Kidney (tissue), 14 donors: ENCODE results near the gene CXCL10. TPM values are rescaled to one million over a fixed set of nuclear protein-coding genes. Genes with fewer than 3 reads are reported as not detected.

Experiments
- DNase-seq, 5 donors: peaks; one replicate each; pipeline ENCODE4 v3.0.0-alpha.2; 2013 to 2020
- FAIRE-seq: peaks from 2 replicates; lab custom pipeline; 2012; peaks lifted over from hg19 to GRCh38; lab: Jason Lieb, UNC
- H3K27ac ChIP-seq, 2 donors: one replicate each; pipeline ENCODE4 v1.7.0; 2013; ENCODE audit warnings: low read depth in 2 of 2, low read length in 2 of 2, inconsistent platforms in 1 of 2
- H3K27me3 ChIP-seq: one replicate; pipeline ENCODE4 v1.7.1; 2013; ENCODE audit warnings: low read length, inconsistent platforms; ENCODE audit not compliant: control insufficient read depth, insufficient read depth
- H3K36me3 ChIP-seq, 3 donors: one replicate each; pipeline versions ENCODE4 v1.7.0 to v1.7.1; 2013; ENCODE audit warnings: low read length in 3 of 3, control low read depth in 1 of 3, inconsistent platforms in 1 of 3; ENCODE audit not compliant: insufficient read depth in 3 of 3, control insufficient read depth in 2 of 3
- H3K4me1 ChIP-seq, 3 donors: one replicate each; pipeline versions ENCODE4 v1.7.0 to v1.7.1; 2013; ENCODE audit warnings: low read length in 3 of 3, inconsistent platforms in 1 of 3, low read depth in 1 of 3; ENCODE audit not compliant: control insufficient read depth in 2 of 3, insufficient read depth in 2 of 3
- H3K4me3 ChIP-seq, 3 donors: one replicate each; pipeline versions ENCODE4 v1.7.0 to v1.8.1; 2013; ENCODE audit warnings: low read length in 3 of 3, control low read depth in 1 of 3, inconsistent platforms in 1 of 3
- H3K9ac ChIP-seq, 3 donors: one replicate each; pipeline versions ENCODE4 v1.7.0 to v1.7.1; 2013; ENCODE audit warnings: low read length in 3 of 3, control low read depth in 1 of 3, inconsistent platforms in 1 of 3
- H3K9me3 ChIP-seq, 3 donors: one replicate each; pipeline versions ENCODE4 v1.7.0 to v1.7.1; 2013; ENCODE audit warnings: low read length in 3 of 3, control low read depth in 1 of 3, inconsistent platforms in 1 of 3; ENCODE audit not compliant: control insufficient read depth in 2 of 3, insufficient read depth in 1 of 3
- intact Hi-C: fragments of 100-400 bp; cut with DNase I; formaldehyde crosslinking; loops from one replicate; pipeline ENCODE4 v1.11.1; 2022
- polyA plus RNA-seq: library from polyadenylated mRNA; stranded (reverse); fragments of 350-450 nt; fragmentation: Illumina TruSeq; extraction: RNeasy Lipid Tissue Mini Kit (QIAGEN cat#74804); gene quantifications from one replicate; pipeline ENCODE4 v1.2.3, GENCODE V29; 2014; ENCODE audit warnings: low read depth, low replicate concordance; ENCODE audit not compliant: insufficient read depth
- total RNA-seq: library from RNA; stranded (reverse); fragmentation: NEBNext Ultra II Directional; extraction: Animal tissue kit (Norgen Biotek cat#: 25700); gene quantifications from one replicate; pipeline ENCODE4 v1.2.1, GENCODE V29; 2021
- TF ChIP-seq, protein P1 (sequence below): IDR thresholded peaks from 3 replicates; pipeline ENCODE4 v1.5.1; 2012; ENCODE audit warnings: mild to moderate bottlenecking, moderate library complexity, borderline replicate concordance; ENCODE audit not compliant: insufficient read depth; ENCODE audit errors: extremely low read depth
- donor health status: control.
- donor health status: control.
- donor health status: control.
- donor health status: control.
- donor health status: control.
- donor health status: DM: yes; HTN: yes; CAD: no.
- donor health status: Normal renal cell carcinoma (clear cell type).

CXCL10 gene
- total and polyA plus RNA-seq, 2 donors from 2014 or later, result 1.3 to 1.4 TPM

DNA sequence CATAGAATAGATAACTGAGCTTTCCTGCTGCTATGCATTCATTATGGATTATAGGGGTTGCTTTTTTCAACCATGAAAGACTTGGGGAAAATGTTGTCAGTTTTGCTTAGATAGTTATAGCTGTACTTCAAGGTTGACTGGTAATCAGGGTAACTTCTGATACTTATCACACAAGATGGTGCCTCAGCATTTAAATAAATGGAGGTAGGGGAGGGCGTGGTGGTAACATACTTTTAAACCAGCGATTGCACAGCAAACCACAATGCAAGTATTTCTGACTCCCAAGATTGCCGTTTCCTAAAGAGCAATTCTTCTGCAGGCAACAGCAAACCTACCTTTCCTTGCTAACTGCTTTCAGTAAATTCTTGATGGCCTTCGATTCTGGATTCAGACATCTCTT, 1.3 kb downstream of the CXCL10 start:
- no peak overlapping the region for H3K9ac ChIP-seq
- intact Hi-C loops, result no loop called here
- H3K36me3 ChIP-seq, result no peaks in the 10 kb centered on the region
- FAIRE-seq (no peak), DNase-seq (no peak)
- H3K27ac ChIP-seq, result no peak overlapping the region
- TF ChIP-seq, protein P1, sequence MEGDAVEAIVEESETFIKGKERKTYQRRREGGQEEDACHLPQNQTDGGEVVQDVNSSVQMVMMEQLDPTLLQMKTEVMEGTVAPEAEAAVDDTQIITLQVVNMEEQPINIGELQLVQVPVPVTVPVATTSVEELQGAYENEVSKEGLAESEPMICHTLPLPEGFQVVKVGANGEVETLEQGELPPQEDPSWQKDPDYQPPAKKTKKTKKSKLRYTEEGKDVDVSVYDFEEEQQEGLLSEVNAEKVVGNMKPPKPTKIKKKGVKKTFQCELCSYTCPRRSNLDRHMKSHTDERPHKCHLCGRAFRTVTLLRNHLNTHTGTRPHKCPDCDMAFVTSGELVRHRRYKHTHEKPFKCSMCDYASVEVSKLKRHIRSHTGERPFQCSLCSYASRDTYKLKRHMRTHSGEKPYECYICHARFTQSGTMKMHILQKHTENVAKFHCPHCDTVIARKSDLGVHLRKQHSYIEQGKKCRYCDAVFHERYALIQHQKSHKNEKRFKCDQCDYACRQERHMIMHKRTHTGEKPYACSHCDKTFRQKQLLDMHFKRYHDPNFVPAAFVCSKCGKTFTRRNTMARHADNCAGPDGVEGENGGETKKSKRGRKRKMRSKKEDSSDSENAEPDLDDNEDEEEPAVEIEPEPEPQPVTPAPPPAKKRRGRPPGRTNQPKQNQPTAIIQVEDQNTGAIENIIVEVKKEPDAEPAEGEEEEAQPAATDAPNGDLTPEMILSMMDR, result no peak
- H3K4me1 ChIP-seq, result no peaks in the 10 kb centered on the region
- no peaks in the 10 kb centered on the region for H3K9me3 ChIP-seq
- no peaks in the 10 kb centered on the region for H3K27me3 ChIP-seq
- H3K4me3 ChIP-seq, result no peak overlapping the region

DNA sequence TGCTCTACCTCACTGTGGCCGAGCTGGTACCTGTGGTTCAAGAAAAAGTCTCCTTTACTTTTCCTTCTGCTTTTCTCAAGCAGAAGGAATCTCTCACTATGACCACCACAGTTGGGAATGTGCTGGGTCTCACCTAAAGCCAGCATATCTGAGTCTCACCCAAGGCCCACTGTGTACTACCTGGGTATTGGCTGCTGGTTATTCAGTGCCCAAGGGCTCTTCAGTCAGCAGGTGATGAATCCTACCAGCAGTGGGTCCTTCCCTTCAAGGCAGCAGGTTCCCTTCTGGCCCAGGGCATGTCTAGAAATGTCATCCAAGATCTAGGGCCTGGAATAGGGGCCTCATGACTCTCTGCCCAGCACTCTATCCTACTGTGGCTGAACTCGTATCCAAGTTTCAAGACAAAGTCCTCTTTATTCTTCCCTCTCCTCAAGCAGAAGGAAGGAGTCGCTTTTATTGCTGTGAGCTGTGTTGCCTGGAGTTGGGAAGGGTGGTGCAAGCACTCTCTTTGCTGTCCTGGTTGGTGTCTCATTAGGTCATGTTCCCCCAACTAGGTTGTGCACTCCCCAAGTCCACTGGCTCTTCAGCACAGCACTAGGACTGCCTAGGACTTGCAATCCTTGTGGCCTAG, 6.1 kb downstream of the CXCL10 start:
- no peak for FAIRE-seq
- Histone ChIP-seq H3K27me3 (no peaks in the 10 kb centered on the region), H3K4me1 (no peaks in the 10 kb centered on the region), H3K9ac (no peak overlapping the region), H3K4me3 (no peak overlapping the region), H3K27ac (no peak overlapping the region), H3K36me3 (no peaks in the 10 kb centered on the region), H3K9me3 (no peaks in the 10 kb centered on the region)
- TF ChIP-seq, protein P1, result no peak
- intact Hi-C loops, result no loop called here
- DNase-seq, result no peak

DNA sequence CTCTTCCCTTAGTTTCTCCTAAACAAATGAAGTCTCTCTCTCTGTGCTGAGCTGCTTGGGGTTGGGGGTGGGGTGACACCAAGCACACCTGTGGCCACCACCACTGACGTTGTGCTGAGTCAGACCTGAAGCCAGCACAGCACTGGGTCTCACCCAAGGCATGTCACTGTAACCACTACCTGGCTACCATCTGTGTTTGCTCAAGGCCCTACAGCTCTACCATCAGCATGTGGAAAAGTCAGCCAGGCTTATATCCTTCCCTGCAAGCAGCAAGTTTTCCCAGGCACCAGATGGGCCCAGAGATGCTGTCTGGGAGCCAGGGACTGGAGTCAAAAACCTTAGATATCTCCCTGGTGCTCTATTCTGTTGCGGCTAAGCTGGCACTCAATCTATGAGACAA, 6.9 kb downstream of the CXCL10 start:
- Histone ChIP-seq H3K9me3 (no peaks in the 10 kb centered on the region), H3K36me3 (no peaks in the 10 kb centered on the region), H3K4me1 (peaks cover 0 to 2% (median 0%) of the 10 kb centered on the region in 3 donors), H3K9ac (no peak overlapping the region), H3K27ac (no peak overlapping the region), H3K4me3 (no peak overlapping the region), H3K27me3 (no peaks in the 10 kb centered on the region)
- no peak for FAIRE-seq
- intact Hi-C loops, result no loop called here
- TF ChIP-seq, protein P1, result no peak
- no peak for DNase-seq

DNA sequence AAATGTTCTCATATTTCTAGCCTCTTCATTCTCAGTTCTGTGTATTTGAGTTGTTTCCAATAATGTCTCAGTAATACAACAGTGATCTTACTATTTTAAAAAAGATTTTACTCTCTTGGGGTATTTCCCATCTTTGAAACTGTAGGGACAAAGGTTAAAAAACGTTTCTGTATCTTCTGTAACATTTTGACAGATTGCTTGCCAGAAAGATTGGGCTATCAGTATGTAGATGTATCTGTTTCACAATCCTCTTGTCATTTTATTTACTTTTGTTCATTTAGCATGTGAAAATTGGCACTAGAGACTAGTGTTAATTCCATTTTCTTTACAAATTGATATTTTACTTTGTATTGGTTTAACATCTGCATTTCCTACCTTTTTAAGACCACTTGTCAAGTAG, 9.8 kb downstream of the CXCL10 start:
- Histone ChIP-seq H3K9ac (no peak overlapping the region), H3K36me3 (no peaks in the 10 kb centered on the region), H3K4me3 (no peak overlapping the region), H3K27me3 (no peaks in the 10 kb centered on the region), H3K4me1 (peaks cover 0 to 2% (median 0%) of the 10 kb centered on the region in 3 donors), H3K27ac (no peak overlapping the region), H3K9me3 (no peaks in the 10 kb centered on the region)
- FAIRE-seq, result no peak
- DNase-seq, result no peak
- TF ChIP-seq, protein P1, result no peak
- intact Hi-C loops, result no loop called here
